HG02981 (cell line): ENCODE data around the gene SYNE3.

Source experiments
- ATAC-seq: cut with Tn5 transposase; IDR thresholded peaks from one replicate; pipeline ENCODE4 v1.9.1; 2021; ENCODE audit warnings: mild to moderate bottlenecking, moderate library complexity; ENCODE audit not compliant: unreplicated experiment

SYNE3 gene

DNA sequence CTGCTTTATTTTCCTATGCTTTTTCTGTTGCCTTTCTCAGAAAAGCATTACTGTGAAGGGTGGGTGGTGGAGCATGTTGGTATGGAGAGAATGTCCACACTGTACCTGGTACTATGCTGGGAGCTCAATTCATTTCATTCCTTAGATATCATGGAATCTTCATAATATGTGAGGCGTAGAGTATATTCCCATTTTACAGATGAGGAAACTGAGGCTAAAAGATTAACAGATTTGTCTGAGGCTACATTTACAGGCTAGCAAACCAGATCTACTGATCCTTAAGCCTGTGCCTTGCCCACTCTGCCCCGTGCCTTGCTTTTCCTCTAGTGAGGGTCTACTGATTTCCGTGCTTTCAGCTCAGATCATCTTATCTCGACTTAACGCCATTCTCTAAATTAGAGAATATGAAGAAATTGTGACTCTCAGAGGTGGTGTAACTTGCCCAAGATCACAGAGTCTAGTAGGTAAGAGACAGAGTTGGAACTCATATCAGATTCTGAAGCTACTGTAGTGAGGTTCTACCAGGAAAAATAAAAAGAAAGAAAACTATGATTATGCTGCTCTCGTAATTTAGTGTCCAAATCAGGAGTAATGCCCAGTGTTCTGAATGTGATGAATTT lies 23.9 kb upstream of the SYNE3 start:
- ATAC-seq: no peak

DNA sequence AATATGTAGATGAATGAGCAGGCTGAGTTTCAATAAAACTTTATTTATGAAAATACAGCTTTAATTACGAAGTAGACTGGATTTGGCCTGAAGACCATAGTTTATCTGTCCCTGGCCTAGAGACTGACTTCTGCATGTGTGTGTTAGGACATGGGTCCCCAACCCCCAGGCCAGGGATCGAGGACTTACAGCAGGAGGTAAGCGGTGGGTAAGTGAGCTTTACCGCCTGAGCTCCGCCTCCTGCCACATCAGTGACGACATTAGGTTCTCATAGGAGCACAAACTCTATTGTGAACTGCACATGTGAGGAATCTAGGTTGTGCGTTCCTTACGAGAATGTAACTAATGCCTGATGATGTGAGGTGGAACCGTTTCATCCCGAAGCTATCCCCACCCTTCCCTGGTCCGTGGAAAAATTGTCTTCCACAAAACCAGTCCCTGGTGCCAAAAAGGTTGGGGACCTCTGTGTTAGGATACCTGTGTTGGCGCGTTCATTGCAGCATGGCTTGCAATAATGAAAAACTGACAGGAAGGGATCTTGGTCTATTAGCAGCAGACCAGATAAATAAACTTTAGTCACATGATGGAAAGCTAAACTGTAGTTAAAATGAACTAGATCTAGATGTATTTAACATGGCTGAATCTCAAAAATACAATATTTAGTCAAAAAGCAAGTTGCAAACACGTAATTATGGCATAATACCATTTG lies 22.5 kb upstream of the SYNE3 start:
- no peak for ATAC-seq

DNA sequence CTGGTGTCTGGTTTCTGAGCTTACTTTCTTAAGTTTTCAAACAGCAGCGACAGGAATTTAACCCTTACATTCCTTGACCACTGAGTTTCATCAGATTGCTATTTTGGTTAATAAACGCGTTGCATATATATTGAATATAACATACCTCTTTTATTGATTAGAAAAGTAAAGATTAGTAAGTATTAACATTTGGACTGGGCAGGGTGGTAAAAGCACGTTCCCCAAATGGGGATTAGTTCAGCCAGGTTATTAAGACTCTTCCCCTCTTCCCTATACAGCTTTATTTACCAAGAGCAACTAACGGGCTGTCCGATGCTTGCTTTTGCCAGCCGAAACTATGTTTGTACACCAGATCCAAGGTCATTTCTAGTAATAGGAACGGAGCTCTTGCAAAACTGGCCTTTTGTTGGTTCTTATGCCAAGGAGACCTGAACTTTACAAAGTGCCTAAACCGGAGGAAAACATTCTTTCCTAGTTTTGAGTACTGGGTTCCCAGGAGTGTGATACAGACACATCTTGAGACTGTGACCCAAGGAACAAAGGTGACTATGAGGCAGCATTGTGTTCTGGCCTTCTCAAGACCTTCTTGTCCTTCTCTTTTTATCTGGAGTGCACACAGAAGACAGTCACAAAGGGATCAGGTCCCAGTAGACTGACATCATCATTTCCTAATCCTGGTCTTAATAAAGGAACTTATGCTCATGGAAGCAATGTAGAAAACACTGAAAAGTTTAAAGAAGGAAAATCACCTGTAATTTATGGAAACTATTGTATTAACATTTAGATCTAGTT lies 21.0 kb upstream of the SYNE3 start:
- ATAC-seq: no peak

DNA sequence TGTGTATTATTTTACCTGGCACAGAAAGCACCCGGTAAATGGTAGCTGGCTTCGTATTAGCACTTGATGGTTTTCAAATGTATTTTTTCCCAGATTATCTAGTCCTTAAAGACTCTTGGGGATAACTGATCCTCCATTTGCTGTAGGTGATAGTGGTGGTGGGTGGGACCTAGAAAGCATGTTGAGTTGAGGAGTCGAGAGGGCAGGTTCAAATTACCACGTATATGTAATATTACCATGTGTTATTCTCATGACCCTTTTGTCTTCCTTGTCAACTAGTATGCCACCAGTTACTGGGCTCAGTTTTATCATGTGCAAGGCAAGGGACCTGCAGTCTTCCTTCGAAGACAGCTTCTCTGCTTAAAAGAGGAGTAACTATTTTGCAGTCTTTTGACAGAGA lies 20.2 kb upstream of the SYNE3 start:
- ATAC-seq: no peak

DNA sequence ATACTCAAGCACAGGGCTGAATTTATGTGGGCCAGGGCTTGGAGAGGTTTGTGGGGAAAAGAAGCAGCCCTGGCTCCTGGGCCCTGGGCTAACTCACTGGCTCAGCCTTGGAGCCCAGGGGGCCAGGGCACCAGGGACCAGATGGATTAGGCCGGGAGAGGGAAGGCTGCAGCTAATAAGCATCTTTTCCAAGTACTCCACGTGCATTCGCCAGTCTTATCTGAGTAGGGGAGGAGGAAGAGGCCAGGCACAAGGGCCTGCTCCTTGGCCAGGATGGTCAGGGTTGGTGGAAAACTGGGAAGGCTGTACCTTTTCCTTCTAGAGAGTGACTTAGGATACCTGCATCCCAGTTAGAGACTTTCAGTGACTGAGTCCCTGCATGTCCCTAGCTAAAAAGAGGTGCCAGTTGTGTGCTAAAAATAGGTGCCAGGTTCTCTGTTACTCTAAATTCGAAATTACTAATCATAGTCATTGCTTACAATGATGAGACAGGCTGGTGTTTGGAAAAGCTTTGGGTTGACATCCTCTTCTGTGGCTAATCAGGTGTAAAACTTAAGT lies 19.7 kb upstream of the SYNE3 start:
- no peak for ATAC-seq

DNA sequence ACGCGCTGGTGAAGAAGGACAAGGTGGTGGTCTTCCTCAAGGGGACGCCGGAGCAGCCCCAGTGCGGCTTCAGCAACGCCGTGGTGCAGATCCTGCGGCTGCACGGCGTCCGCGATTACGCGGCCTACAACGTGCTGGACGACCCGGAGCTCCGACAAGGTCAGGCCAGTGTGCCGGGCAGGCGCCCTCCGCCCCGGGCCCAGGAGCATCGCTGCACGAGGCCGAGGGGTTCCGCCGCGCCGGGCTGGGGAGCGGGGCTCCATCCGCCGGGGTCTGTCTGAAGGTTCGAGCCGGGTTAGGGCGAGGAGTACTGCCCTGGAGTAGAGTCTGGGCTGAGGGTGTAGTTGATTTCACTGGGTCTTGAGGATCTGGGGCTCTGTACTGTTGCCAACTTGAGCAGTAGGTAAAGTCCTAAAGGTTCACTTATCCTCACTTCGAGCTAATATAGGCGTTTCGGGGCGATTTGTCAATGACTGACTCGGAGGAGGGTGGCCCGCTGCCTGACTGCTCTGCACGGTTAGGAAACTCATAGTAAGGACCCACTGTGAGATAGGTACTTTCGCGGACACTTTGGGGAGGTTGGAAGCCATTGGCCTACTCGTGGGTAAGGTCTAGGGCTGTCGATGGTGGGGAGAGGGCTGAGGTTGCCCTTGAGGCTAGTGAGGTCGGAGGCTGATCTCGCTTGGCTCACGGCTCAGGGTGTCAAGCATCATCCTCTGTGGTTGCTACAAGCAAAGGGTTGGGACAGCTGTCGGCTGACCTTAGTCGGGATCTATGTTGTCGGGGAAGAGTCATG lies 19.0 kb upstream of the SYNE3 start:
- peak; percentile 1 for ATAC-seq

DNA sequence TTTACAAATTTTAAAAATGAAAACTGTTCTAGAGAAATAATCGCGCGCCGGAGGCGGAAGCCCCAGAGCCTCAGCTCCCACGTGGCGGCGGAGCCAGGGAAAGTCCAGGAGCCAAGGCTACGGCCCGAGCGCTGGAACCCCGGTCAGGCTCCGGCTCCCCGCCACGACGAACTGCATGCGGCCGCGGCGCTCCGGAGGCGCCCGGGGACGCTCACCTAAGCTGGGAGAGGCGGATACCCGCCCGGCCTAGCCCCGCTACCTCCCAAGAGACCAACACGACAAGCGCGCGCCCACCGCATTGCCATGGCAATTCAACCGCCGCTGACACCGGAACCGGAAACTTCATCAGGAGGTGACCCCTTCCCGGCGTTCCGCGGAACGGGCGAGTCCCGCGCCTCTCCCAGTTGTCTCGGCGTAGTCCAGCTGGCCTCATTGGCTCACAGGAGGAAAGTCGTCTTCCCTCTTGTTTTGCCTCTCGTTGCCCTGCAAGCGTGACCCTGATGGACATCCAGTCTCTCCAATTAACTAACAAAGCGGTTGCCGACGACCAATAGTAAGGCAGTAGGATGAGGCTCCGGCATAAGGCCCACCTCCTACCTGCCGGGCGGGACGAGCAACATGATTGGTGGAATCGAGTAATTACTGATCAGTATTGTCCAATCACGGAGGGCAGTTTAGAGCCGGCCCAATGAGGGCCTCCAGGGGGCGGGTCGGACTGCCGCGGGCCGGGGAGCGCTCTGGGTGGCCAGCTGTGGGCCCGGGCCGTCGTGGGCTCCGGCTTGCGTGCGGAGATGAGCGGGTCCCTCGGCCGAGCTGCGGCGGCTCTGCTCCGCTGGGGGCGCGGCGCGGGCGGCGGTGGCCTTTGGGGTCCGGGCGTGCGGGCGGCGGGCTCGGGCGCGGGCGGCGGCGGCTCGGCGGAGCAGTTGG lies 18.1 kb upstream of the SYNE3 start, which contains the start of gene GLRX5:
GLRX5 (plus strand) TSS at position 752 of the 927 bp plus-strand sequence; CDS start at position 792, 40 bp downstream.
- ATAC-seq: peak; percentile 85

DNA sequence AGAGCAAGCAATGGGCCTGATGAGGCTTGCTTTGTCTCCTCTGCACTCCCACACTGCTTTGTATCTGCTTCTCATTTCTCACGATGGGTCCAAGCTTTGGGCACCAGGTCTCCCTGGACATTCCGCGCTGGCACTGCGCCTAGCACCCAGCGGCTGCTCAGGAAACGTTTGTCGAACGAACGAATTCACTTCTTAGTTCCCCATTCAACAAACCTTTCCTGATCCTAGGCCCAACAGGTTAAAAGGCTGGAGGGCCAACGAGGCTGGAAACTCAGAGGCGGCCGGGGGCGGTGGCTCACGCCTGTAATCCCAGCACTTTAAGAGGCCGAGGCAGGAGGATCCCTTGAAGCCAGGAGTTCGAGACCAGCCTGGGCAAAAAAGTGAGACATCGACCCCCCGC lies 17.4 kb upstream of the SYNE3 start:
- ATAC-seq: no peak

DNA sequence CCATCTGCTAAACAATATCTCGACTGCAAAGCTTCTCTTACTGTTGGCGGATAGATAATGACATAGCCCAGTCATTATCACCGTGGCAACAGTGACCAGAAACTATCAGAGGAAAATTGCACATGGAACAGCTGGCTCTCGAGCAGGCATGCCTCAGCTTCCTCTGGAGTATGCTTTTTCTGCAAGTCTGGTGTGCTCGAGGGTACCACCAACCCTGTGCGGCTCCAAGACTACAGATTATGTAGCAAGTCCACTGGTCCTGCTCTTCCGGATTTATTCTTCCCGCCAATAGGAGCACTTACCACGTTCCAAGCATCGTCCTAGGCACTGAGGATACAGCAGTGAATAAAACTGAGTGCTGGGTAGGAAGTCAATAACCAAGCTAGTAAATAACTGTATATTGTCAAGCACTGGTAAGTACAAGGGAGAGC lies 17.0 kb upstream of the SYNE3 start:
- ATAC-seq: no peak

DNA sequence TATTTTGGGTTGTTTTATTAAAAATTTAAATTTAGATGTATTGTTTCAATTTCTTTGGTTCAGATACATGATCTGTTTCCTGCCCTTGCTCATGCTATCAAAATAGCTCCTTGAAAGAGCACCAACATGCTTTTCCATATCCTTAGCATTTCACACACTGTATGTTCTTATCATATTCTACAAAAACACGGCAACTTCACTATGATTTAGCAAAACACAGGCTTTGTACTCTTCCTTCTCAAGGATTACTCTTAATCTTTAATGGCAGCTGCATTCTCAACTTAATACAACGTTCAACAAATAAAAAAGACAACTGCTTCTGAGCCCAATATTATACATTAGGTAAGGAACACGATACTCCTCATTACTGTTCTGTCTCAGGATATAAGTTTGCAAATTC lies 15.5 kb upstream of the SYNE3 start:
- no peak for ATAC-seq

DNA sequence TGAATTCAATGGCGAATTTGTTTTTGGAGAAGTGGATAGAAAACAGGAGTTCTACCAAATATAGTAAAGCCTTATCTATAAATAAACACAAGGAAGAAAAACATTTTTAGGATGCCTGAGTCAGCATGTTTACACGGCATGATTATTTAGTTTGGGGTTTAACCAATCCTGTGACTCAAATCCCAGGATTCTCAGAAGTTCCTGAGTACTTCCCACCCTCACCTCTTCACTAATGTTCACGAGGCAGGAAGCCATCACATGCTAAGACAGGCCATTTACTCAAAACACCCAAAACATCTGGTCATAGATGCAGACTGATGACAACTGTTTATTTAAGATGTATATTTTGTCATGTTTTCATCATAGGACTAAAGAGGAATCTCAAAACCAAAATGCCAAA lies 15.0 kb upstream of the SYNE3 start:
- no peak for ATAC-seq

DNA sequence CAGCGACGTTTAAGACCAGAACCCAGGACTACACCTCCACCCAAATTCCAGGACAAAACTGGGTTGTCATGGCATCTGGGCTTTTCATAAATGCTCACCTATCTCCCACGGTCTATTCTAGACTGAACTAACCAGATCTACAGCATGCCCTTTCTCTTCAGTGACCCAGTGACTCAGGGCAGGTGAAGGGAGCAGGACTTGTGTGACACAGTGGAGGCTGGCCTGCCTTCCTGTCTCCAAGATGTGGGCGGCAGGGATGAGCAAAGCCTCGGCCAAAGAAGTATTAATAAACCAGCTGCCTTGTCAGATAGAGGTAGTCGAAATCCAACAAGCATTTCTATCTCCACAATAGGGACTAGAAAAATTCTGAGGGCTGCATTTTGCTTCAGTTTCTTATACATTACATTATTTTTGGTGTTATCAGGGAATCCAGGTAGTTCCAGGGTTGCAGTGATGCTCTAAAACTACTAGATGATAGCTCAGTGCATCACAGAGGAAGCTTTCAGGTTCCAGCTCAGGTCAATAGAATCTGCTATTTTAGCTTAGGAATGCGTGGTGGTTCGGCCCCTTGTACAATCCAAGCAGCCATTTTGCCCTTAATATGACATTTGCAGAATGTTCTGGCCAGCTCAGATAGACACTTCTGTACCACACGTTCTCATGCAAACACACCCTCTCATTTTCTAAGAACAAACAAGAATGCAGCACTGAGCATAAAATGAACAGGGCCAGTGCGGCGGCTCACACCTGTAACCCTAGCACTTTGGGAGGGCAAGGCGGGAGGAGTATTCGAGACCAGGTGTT lies 14.2 kb upstream of the SYNE3 start:
- ATAC-seq: no peak

DNA sequence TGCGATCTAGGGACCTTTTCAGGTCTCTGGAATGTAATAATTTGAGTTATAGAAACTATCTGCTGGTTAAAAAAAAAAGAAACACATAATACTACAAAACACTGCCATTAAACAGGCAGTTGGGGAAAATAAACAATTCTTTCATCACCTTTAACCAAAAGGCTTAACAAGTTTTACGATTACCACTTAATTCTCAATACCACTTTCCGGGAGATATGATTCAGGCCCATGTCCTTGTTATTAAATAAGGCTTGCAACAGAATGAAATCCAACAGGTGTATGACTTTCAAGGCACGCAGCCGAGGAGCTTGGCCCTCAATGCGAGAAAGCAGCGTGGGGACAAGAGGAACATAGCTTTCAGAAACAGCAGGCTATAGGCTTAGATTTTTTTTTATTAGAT lies 12.8 kb upstream of the SYNE3 start:
- no peak for ATAC-seq

DNA sequence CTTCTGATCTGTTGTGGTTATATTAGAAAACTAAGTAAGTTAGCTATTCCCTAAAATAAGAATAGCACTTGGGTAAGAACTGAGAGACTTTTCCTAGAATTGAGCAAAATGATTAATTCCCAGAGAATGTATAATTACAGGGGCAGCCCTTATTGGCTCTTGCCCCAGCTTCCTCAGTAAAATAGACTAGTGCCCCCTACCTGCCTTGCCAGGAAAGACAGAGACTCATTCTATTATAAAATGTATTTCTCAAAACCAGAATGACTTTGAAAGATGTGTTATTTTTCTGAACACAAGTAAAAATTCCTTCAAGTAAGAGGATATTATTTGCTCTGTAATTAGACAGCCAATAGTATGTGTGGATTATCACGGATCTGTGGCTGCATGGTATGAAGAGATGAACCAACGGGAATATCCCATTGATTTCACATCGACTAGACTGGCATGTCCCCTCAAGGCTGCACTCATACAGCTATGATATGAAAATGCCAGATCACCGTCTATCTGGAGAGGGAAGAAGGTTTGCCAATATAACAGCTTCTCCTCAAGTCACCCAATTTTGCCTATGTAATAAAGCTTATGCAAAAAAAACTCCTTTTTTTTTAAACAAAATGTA lies 11.0 kb upstream of the SYNE3 start:
- ATAC-seq: no peak

DNA sequence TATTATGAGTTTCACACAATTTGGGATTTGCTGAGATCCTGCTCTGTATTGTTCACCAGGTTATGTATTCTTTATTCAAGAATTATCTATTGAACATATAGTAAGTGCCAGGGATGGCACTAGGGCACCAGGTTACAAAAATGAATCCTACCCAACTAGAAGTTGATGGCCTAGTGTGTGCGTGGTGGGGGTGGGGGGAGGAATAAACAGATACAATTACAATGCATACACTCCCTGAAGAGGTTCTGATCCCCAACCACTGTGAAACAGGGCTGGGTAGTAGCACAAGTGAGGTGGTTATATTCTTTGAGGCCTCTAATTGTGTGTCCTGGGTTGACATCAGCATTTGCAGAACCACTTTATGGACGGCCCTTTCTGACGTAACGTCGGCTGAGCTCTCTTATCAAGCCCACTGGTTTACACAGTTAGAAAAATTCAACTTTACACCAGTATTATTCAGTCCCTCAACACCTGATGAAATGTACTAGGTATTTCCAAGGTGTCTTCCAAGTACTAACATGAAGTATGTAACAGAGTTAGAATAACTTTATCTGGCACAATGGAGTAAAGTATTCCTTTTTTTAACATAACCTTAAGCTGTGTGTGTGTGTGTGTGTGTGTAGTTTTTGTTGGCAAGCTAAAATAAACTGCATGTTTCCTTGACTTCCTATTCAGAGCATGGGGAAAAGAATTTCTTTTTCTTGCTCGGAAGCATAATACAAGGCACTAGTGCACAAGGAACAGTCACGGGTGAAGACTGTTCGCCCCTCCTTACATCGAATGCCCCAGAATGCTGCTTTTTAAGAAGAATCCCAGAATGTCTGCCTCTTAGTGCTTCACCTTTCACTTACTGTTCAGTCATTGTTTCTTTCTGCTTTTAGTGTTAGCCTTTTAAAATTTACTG lies 10.3 kb upstream of the SYNE3 start:
- ATAC-seq: no peak

DNA sequence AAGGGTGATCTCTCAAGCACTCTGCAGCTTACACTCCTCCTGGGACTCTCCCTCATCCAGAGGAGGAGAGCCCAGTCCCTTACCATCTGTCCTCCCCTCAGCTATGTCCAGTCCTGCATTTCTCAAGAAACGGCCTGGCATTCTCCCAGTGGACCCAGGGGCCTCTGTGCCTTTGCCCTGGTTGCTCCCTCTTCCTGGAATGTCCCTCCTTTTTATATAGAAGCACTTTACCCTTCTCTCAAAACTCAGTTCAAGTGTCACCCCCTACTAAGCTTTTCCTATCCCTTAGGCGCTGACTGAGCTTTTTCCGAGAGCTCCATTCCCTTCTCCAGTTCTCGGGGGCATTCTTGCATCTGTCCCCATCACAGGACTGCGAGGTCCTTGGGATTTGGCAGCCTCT lies 9.5 kb upstream of the SYNE3 start:
- ATAC-seq: no peak

DNA sequence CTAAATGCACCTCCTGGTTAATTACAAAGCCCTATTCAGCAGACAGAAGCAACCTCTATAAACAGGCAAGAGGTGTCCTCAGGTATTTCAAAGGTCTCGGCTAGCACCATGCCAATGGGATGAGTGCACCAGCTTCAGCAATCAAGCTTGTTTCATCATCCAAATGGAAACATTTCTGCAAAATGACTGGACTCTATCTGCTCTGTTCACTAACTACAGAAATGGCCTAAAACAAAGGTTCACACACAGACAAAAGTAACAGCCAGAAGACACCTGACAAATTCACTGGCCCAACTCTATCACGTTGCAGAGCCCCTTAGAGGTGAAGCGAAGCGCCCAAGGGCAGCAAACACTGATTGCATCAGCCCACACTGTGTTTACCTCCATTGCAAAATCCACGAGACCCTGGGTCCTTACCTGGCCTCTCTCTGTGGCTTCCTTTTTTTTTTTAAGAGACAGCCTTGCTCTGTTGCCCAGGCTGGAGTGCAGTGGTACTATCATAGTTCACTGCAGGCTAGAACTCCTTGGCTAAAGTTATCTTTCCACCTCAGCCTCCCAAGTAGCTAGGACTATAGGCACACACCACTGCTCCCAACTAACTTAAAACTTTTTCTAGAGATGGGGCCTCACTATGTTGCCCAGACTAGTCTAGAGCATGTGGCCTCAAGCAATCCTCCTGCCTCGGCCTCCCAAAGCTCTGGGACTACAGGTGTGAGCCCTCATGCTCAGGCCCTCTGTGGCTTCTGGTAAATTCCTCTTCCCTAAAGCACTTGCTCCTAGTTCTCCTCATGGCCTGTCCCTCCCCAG lies 8.5 kb upstream of the SYNE3 start:
- no peak for ATAC-seq
